ENCODE measurements around the gene AK2.

DNA sequence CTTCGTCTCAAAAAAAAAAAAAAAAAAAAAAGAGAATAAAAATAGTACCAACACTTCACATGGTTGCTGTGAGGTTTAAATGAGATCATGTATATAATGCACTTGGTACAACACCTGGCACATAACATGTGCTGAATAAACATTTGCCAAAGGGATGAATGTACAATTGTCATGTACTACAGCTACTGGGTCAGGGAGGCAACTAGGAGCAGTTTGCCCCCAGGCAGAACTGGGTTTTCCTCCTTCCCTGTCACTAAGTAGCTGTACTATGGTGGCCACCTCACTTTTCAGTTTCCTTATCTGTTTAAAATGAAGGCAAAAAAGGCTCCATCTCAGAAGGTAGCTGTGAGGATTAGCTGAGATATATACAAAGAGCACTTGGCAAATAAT lies 11.5 kb downstream of the AK2 start:
- TF ChIP-seq, protein P1, sequence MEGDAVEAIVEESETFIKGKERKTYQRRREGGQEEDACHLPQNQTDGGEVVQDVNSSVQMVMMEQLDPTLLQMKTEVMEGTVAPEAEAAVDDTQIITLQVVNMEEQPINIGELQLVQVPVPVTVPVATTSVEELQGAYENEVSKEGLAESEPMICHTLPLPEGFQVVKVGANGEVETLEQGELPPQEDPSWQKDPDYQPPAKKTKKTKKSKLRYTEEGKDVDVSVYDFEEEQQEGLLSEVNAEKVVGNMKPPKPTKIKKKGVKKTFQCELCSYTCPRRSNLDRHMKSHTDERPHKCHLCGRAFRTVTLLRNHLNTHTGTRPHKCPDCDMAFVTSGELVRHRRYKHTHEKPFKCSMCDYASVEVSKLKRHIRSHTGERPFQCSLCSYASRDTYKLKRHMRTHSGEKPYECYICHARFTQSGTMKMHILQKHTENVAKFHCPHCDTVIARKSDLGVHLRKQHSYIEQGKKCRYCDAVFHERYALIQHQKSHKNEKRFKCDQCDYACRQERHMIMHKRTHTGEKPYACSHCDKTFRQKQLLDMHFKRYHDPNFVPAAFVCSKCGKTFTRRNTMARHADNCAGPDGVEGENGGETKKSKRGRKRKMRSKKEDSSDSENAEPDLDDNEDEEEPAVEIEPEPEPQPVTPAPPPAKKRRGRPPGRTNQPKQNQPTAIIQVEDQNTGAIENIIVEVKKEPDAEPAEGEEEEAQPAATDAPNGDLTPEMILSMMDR (conservative IDR thresholded peaks at IDR 0.05 in 1 of 2, IDR thresholded peaks at IDR 0.05 in 1 of 2; ENCODE audit: extremely low read depth in 1 of 2, insufficient read depth in 1 of 2, low read depth in 1 of 2, low read length in 2 of 2) = no peak
- TF ChIP-seq EZH2 (IDR thresholded peaks at IDR 0.05; ENCODE audit: borderline replicate concordance, low read length) = no peak
